Measurements from ENCODE around the gene ITGA11. TPM values are rescaled to one million over a fixed set of nuclear protein-coding genes. Genes with fewer than 3 reads are reported as not detected.

ITGA11 gene
- total RNA-seq, 1 donor from 2014 or later = 7.1 TPM

DNA sequence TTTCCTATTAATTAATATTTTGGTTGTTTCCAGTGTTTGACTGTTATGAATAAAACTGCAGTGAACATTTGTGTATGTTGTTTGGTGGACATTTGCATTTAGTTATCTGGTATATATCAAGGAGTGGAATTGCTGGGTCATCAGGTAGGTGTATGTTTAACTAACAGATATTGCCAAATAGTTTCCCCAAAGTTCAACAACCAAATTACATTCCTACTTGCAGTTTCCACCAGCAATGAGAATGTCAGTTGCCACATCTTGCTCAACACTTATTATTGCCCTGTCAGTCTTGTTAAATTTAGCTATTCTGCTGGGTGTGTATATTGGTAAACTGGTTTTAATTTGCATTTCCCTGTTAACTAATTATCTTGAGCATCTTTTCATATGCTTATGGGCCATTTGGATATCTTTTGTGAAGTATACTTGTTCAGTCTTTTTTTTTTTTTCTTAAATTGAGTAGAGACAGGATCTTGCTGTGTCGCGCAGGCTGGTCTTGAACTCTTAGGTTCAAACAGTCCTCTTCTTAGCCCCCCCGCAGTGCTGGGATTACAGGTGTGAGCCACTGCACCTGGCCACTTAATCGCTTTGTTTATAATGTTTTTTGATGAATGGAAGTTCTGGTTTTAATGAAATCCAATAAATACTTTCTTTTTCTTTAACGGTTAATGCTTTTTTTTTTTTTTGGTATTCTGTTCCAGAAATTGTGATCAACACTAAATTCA is 146.5 kb downstream of the ITGA11 start:
- no peak for ATAC-seq
- Histone ChIP-seq H3K36me3 (peaks cover 27% of the 10 kb centered on the region), H3K4me1 (peaks cover 51% of the 10 kb centered on the region), H3K27ac (no peak overlapping the region), H3K9me3 (no peaks in the 10 kb centered on the region), H3K27me3 (no peaks in the 10 kb centered on the region), H3K4me3 (no peak overlapping the region)
- no peak for DNase-seq
- TF ChIP-seq, protein P1, sequence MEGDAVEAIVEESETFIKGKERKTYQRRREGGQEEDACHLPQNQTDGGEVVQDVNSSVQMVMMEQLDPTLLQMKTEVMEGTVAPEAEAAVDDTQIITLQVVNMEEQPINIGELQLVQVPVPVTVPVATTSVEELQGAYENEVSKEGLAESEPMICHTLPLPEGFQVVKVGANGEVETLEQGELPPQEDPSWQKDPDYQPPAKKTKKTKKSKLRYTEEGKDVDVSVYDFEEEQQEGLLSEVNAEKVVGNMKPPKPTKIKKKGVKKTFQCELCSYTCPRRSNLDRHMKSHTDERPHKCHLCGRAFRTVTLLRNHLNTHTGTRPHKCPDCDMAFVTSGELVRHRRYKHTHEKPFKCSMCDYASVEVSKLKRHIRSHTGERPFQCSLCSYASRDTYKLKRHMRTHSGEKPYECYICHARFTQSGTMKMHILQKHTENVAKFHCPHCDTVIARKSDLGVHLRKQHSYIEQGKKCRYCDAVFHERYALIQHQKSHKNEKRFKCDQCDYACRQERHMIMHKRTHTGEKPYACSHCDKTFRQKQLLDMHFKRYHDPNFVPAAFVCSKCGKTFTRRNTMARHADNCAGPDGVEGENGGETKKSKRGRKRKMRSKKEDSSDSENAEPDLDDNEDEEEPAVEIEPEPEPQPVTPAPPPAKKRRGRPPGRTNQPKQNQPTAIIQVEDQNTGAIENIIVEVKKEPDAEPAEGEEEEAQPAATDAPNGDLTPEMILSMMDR (IDR thresholded peaks at IDR 0.05) = no peak
- intact Hi-C loops (cut with DNase I) = no loop called here

DNA sequence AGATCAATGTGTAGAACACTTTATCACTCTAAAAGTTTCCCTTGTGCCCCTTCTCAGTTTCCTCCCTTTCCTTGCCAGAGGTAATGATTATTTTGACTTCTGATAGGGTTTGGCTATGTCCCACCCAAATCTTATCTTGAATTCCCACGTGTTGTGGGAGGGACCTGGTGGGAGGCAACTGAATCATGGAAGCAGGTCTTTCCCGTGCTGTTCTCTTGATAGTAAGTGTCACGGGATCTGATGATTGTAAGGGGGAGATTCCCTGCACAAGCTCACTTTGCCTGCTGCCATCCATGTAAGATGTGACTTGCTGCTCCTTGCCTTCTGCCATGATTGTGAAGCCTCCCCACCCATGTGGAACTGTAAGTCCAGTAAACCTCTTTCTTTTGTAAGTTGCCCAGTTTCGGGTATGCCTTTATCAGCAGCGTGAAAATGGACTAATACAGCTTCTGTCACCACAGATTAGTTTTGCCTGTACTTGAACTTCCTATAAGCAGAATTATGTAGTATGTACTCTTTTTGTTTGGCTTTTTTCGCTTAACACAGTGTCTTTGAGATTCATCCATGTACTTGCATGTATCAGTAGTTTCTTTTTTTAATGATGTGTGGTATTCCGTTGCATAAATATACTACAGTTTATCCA is 147.2 kb downstream of the ITGA11 start:
- H3K27me3 ChIP-seq = no peaks in the 10 kb centered on the region
- DNase-seq (no peak), ATAC-seq (no peak)
- H3K4me1 ChIP-seq = peaks cover 57% of the 10 kb centered on the region
- peaks cover 20% of the 10 kb centered on the region for H3K36me3 ChIP-seq
- no peaks in the 10 kb centered on the region for H3K9me3 ChIP-seq
- H3K4me3 ChIP-seq = no peak overlapping the region
- intact Hi-C loops (cut with DNase I) = no loop called here
- TF ChIP-seq, protein P1 (IDR thresholded peaks at IDR 0.05) = no peak
- no peak overlapping the region for H3K27ac ChIP-seq

DNA sequence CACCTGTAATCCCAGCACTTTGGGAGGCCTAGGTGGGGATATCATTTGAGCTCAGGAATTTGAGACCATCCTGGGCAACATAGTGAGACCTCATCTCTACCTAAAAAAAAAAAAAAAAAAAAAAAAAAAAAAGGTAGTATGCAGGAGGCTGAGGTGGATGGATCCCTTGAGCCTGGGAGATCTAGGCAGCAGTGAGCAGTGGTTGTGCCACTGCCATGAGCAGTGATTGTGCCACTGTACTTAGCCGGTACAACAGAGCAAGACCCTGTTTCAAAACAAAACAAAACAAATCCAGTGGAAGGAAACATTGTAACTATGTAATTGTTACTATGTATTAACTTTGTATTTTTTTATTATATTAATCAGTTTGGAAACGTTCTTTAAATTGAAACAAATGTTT is 148.6 kb downstream of the ITGA11 start:
- intact Hi-C loops (cut with DNase I) = no loop called here
- peaks cover 64% of the 10 kb centered on the region for H3K4me1 ChIP-seq
- ATAC-seq (no peak), DNase-seq (no peak)
- TF ChIP-seq, protein P1 (IDR thresholded peaks at IDR 0.05) = no peak
- H3K27ac ChIP-seq = no peak overlapping the region
- no peaks in the 10 kb centered on the region for H3K27me3 ChIP-seq
- H3K4me3 ChIP-seq = no peak overlapping the region
- H3K9me3 ChIP-seq = no peaks in the 10 kb centered on the region
- H3K36me3 ChIP-seq = peaks cover 16% of the 10 kb centered on the region

DNA sequence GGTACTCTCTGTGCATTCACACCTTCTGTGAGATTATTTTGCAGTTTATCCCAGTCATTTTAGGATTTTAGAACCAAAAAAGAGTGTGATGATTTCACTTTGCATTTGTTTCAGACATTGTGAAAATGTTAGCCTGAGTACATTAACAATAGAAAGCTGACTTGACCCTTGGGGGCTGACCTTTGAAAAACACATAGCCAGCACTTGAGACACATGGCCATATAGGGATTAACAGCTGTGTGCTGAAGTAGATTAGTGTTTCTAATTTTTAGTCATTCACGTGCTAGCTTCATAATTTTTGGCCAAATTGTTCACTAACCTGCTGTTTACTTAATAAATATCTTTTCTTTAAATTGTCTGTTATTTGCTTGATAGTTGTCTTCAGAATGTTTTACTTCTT is 151.0 kb downstream of the ITGA11 start:
- ATAC-seq (no peak), DNase-seq (no peak)
- Histone ChIP-seq H3K4me3 (peak overlapping the region; percentile 95), H3K36me3 (peaks cover 16% of the 10 kb centered on the region), H3K9me3 (no peaks in the 10 kb centered on the region), H3K27me3 (no peaks in the 10 kb centered on the region), H3K4me1 (peaks cover 74% of the 10 kb centered on the region), H3K27ac (peak overlapping the region; percentile 32)
- TF ChIP-seq, protein P1 (IDR thresholded peaks at IDR 0.05) = no peak
- intact Hi-C loops (cut with DNase I) = no loop called here

GRCh38 chr15:68279779-68280753 is 151.9 kb downstream of the ITGA11 start:
- Histone ChIP-seq H3K4me1 (peaks cover 72% of the 10 kb centered on the region), H3K27me3 (no peaks in the 10 kb centered on the region), H3K9me3 (no peaks in the 10 kb centered on the region), H3K36me3 (peaks cover 10% of the 10 kb centered on the region), H3K4me3 (peak overlapping the region; percentile 95), H3K27ac (peak overlapping the region; percentile 32)
- TF ChIP-seq, protein P1 (IDR thresholded peaks at IDR 0.05) = no peak
- DNase-seq = no peak
- ATAC-seq = no peak
- intact Hi-C loops (cut with DNase I) = no loop called here
